OCI-M2 (cell line): ENCODE results near the gene CEACAM7.

Experiments
- DNase-seq: peaks from one replicate; lab custom pipeline; 2025; ENCODE audit not compliant: unreplicated experiment; lab: John Stamatoyannopoulos, UW

The CEACAM7 gene

DNA sequence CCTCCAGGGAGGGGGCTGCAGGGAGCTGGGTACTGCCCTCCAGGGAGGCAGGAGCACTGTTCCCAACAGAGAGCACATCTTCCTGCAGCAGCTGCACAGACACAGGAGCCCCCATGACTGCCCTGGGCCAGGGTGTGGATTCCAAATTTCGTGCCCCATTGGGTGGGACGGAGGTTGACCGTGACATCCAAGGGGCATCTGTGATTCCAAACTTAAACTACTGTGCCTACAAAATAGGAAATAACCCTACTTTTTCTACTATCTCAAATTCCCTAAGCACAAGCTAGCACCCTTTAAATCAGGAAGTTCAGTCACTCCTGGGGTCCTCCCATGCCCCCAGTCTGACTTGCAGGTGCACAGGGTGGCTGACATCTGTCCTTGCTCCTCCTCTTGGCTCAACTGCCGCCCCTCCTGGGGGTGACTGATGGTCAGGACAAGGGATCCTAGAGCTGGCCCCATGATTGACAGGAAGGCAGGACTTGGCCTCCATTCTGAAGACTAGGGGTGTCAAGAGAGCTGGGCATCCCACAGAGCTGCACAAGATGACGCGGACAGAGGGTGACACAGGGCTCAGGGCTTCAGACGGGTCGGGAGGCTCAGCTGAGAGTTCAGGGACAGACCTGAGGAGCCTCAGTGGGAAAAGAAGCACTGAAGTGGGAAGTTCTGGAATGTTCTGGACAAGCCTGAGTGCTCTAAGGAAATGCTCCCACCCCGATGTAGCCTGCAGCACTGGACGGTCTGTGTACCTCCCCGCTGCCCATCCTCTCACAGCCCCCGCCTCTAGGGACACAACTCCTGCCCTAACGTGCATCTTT, 12.5 kb upstream of the CEACAM7 start:
- DNase-seq = no peak

- DNase-seq = no peak
Observed at GRCh38 chr19:41699968-41700323, 11.9 kb upstream of the CEACAM7 start.

DNA sequence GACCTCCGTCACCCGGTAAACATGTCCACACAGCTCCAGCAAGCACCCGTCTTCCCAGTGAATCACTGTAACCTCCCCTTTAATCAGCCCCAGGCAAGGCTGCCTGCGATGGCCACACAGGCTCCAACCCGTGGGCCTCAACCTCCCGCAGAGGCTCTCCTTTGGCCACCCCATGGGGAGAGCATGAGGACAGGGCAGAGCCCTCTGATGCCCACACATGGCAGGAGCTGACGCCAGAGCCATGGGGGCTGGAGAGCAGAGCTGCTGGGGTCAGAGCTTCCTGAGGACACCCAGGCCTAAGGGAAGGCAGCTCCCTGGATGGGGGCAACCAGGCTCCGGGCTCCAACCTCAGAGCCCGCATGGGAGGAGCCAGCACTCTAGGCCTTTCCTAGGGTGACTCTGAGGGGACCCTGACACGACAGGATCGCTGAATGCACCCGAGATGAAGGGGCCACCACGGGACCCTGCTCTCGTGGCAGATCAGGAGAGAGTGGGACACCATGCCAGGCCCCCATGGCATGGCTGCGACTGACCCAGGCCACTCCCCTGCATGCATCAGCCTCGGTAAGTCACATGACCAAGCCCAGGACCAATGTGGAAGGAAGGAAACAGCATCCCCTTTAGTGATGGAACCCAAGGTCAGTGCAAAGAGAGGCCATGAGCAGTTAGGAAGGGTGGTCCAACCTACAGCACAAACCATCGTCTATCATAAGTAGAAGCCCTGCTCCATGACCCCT, 11.3 kb upstream of the CEACAM7 start:
- no peak for DNase-seq

GRCh38 chr19:41698746-41699230, 10.7 kb upstream of the CEACAM7 start:
- no peak for DNase-seq

DNA sequence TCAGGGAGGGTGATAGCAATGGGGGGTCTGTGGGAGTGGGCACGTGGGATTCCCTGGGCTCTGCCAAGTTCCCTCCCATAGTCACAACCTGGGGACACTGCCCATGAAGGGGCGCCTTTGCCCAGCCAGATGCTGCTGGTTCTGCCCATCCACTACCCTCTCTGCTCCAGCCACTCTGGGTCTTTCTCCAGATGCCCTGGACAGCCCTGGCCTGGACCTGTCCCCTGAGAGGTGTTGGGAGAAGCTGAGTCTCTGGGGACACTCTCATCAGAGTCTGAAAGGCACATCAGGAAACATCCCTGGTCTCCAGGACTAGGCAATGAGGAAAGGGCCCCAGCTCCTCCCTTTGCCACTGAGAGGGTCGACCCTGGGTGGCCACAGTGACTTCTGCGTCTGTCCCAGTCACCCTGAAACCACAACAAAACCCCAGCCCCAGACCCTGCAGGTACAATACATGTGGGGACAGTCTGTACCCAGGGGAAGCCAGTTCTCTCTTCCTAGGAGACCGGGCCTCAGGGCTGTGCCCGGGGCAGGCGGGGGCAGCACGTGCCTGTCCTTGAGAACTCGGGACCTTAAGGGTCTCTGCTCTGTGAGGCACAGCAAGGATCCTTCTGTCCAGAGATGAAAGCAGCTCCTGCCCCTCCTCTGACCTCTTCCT, 9.3 kb upstream of the CEACAM7 start:
- DNase-seq = no peak

- no peak for DNase-seq
Observed at GRCh38 chr19:41696402-41697197, 8.5 kb upstream of the CEACAM7 start.

DNA sequence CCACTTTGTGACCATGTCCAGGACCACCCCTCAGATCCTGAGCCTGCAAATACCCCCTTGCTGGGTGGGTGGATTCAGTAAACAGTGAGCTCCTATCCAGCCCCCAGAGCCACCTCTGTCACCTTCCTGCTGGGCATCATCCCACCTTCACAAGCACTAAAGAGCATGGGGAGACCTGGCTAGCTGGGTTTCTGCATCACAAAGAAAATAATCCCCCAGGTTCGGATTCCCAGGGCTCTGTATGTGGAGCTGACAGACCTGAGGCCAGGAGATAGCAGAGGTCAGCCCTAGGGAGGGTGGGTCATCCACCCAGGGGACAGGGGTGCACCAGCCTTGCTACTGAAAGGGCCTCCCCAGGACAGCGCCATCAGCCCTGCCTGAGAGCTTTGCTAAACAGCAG, 7.7 kb upstream of the CEACAM7 start:
- no peak for DNase-seq

DNA sequence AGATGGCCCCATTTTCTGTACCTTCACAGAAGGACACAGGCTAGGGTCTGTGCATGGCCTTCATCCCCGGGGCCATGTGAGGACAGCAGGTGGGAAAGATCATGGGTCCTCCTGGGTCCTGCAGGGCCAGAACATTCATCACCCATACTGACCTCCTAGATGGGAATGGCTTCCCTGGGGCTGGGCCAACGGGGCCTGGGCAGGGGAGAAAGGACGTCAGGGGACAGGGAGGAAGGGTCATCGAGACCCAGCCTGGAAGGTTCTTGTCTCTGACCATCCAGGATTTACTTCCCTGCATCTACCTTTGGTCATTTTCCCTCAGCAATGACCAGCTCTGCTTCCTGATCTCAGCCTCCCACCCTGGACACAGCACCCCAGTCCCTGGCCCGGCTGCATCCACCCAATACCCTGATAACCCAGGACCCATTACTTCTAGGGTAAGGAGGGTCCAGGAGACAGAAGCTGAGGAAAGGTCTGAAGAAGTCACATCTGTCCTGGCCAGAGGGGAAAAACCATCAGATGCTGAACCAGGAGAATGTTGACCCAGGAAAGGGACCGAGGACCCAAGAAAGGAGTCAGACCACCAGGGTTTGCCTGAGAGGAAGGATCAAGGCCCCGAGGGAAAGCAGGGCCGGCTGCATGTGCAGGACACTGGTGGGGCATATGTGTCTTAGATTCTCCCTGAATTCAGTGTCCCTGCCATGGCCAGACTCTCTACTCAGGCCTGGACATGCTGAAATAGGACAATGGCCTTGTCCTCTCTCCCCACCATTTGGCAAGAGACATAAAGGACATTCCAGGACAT, 7.0 kb upstream of the CEACAM7 start:
- no peak for DNase-seq

DNA sequence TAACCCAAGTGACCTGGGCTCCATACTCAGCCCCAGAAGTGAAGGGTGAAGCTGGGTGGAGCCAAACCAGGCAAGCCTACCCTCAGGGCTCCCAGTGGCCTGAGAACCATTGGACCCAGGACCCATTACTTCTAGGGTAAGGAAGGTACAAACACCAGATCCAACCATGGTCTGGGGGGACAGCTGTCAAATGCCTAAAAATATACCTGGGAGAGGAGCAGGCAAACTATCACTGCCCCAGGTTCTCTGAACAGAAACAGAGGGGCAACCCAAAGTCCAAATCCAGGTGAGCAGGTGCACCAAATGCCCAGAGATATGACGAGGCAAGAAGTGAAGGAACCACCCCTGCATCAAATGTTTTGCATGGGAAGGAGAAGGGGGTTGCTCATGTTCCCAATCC, 6.1 kb upstream of the CEACAM7 start:
- no peak for DNase-seq

DNA sequence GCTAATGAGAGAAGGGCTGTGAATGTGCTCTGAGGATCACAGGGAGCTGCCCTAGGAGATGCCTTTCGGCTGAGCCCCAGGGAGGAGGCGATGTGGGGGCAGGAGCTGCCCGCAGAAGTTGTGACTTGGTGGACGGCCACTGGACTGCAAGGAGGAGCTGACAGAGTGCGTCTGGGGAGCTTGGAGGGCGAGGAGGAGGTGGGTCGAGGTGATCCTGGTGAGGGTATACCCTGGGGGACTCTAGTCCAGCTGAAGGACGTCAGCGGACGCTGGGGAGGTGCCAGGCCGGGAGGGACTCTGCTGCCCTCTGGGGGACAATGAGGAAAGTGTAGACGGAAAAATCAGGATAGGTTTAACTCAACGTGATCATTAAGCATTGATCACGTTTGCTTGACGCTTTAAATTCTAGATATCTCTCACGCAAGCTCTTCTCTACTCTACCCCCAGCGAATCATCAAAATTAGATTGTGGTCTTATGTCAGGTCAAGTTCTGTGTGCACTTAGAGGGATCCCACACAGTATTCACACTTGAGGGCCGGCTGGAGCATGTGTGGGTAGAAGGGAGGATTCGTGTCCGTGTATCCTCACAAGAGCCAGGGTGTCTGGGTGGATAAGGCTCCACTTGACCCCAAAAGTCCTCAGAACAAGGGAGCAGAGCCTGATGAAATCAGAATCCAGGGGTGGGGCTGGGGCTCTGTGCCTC, 3.3 kb upstream of the CEACAM7 start:
- no peak for DNase-seq

DNA sequence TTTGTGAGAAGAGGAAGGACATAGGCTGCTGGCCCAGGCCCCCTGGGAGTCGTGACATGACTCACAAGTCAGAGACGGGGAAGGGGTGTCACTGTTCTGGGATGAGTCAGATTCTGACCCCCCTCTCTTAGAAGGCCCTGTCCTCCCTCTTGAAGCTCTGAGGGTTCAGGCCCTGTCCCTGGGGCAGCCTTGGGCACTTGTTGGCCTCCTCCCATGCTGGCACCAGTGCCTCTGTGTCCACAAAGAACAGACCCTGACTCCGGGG, 2.7 kb upstream of the CEACAM7 start:
- DNase-seq = no peak

DNA sequence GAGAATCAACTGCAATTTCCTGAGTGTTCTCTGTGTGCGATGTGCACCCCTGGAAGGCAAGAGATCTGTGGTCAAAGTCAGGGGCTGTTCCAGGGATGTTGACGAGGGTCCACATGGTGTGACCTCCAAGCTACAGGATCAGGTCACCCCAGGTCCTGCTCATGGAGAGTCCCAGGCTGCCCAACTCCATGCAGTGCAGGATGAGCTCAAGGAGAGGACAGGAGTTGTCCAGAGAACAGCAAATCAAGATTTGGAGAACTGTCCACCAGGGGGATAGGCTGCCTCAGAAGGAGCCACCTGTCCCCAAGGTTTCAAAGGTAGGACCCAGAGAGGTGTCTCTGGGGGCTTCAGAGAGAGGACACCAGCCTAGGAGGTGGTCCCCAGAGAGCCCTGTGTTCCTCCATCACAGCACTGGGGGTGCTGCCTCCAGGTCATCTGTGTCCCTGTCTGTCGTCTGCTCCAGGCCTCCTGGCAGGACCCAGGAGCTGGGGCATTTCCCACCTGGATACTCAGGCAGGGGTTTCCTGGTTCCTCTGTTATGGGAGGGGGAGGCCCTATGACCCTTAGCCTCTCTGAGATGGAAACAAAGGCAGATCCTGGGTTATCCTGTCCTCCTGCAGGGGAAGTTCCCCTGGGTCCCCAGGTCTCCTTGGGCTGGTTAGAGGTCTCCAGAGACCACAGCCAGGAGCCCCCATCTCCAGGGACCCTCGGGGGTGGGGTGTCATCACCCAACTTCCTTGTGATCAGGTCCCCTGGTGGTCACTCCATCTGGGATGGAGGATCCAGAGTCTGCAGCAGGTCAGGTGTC, 2.1 kb upstream of the CEACAM7 start:
- DNase-seq = no peak

DNA sequence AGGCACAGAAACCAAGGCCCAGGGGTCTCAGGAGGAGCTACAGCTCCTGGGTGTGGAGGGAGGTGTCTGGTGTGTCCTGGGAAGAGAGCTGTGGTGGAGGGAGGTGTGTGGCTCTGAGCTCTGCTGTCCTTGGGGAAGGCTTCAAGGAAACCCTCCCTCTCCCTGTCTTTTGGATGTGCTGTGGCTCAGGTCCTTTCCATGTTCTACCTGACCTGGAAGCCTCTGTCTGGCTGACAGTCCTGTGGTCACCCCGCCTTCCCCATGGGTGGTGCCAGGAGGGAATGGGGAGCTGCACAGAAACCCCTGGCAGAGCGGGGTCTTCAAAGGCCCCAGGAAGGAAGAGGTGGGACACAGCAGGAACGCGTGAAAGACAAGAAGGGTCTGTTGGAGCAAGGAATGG, 617 bp upstream of the CEACAM7 start:
- no peak for DNase-seq

GRCh38 chr19:41687419-41687818, 651 bp downstream of the CEACAM7 start:
- no peak for DNase-seq

GRCh38 chr19:41682437-41682836, 5.6 kb downstream of the CEACAM7 start:
- no peak for DNase-seq

DNA sequence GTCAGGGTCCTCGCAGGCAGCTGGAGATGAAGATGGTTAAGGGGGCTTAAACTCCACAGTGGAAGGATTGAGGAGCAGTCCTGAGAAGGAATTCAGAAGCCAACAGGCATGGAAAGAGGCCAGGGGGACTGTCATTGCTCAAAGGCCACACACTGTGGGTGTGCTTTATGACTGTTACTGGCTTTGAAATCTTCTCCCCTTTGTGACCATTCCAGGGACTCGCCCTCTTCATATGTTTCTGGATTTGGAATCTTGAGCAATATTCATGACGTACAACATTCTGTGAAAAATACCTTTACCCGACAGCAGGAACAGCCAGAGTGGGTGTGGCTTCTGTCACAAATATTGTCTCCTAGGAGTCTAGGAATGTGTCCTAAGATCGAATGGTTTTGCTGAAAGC, 16.6 kb downstream of the CEACAM7 start:
- DNase-seq = no peak

- DNase-seq = no peak
Observed at GRCh38 chr19:41670755-41671154, 17.3 kb downstream of the CEACAM7 start.

DNA sequence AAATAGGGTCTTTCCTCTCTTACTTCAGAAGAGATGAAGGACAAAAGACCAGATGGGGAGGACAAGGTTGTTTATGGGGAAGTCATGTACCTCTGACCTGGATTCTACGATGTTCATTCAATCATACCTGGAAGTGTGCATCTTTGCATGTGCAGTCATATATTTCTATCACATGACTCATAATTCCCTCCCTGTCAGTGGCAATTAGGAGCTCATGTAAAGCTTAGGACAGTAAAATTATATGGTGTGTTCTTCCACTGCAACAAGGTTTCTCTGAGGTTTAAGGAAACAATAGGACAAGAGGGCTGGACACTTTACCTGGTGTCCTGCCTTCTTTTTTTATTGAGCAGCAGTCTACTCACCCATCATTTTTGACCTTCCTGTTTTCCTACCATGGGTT, 19.8 kb downstream of the CEACAM7 start:
- no peak for DNase-seq

GRCh38 chr19:41666075-41666474, 22.0 kb downstream of the CEACAM7 start:
- no peak for DNase-seq
